ENCODE results near the gene CD96.

Gene CD96

GRCh38 chr3:111566844-111567243 lies 24.8 kb downstream of the CD96 start:
- no peak for ATAC-seq

GRCh38 chr3:111568355-111568754 lies 26.4 kb downstream of the CD96 start:
- ATAC-seq = no peak

GRCh38 chr3:111568911-111569310 lies 26.9 kb downstream of the CD96 start:
- ATAC-seq = no peak

- ATAC-seq = no peak
Observed at GRCh38 chr3:111570404-111571030, 28.5 kb downstream of the CD96 start.

GRCh38 chr3:111571282-111571681 lies 29.3 kb downstream of the CD96 start:
- ATAC-seq = peak in 1 of 2 donors; percentile 30

GRCh38 chr3:111571907-111572460 lies 30.0 kb downstream of the CD96 start:
- ATAC-seq = peak; percentile 99 to 100

- no peak for ATAC-seq
Observed at GRCh38 chr3:111577113-111577512, 35.1 kb downstream of the CD96 start.

- ATAC-seq = peak; percentile 87 to 91
Observed at GRCh38 chr3:111577798-111578685, 36.0 kb downstream of the CD96 start.

- no peak for ATAC-seq
Observed at GRCh38 chr3:111578867-111579266, 36.9 kb downstream of the CD96 start.

- ATAC-seq = no peak
Observed at GRCh38 chr3:111579495-111579894, 37.5 kb downstream of the CD96 start.

- peak in 1 of 2 donors; percentile 19 for ATAC-seq
Observed at GRCh38 chr3:111581403-111582119, 39.6 kb downstream of the CD96 start.

GRCh38 chr3:111582120-111582474 lies 40.1 kb downstream of the CD96 start:
- peak; percentile 57 to 70 for ATAC-seq

- ATAC-seq = no peak
Observed at GRCh38 chr3:111584744-111585143, 42.7 kb downstream of the CD96 start.

GRCh38 chr3:111585217-111585616 lies 43.2 kb downstream of the CD96 start:
- ATAC-seq = no peak

GRCh38 chr3:111588527-111588926 lies 46.5 kb downstream of the CD96 start:
- peak; percentile 42 to 55 for ATAC-seq

- ATAC-seq = no peak
Observed at GRCh38 chr3:111589303-111590142, 47.5 kb downstream of the CD96 start.

- no peak for ATAC-seq
Observed at GRCh38 chr3:111590143-111590491, 48.1 kb downstream of the CD96 start.

- no peak for ATAC-seq
Observed at GRCh38 chr3:111591555-111591954, 49.6 kb downstream of the CD96 start.

GRCh38 chr3:111592143-111592542 lies 50.1 kb downstream of the CD96 start:
- ATAC-seq = no peak

GRCh38 chr3:111592936-111593335 lies 50.9 kb downstream of the CD96 start:
- ATAC-seq = no peak

GRCh38 chr3:111593666-111594065 lies 51.7 kb downstream of the CD96 start:
- ATAC-seq = no peak

GRCh38 chr3:111594205-111594604 lies 52.2 kb downstream of the CD96 start:
- peak in 1 of 2 donors; percentile 58 for ATAC-seq
